ENCODE results near the gene PLXNB2.

Gene PLXNB2

GRCh38 chr22:50225200-50225969, 82.1 kb downstream of the PLXNB2 start:
- DNase-seq, result no peak

Measured in Kasumi-1 (cell line).